NCI-H2196 treated with DMSO at 0.1 percent for 48 hours (cell line): ENCODE measurements around the gene KIAA0040.

Source experiments
- DNase-seq: peaks from one replicate; lab custom pipeline; 2025; ENCODE audit not compliant: unreplicated experiment; lab: John Stamatoyannopoulos, UW

KIAA0040 gene

GRCh38 chr1:175203570-175204068 lies 11.0 kb upstream of the KIAA0040 start:
- DNase-seq = no peak

- DNase-seq = no peak
Measured at GRCh38 chr1:175200678-175201521, 8.3 kb upstream of the KIAA0040 start.

- DNase-seq = no peak
Measured at GRCh38 chr1:175198332-175198731, 5.8 kb upstream of the KIAA0040 start.

GRCh38 chr1:175197531-175197930 lies 5.0 kb upstream of the KIAA0040 start:
- no peak for DNase-seq

GRCh38 chr1:175195798-175196197 lies 3.2 kb upstream of the KIAA0040 start:
- no peak for DNase-seq

- DNase-seq = no peak
Measured at GRCh38 chr1:175195281-175195680, 2.7 kb upstream of the KIAA0040 start.

GRCh38 chr1:175193527-175193910 lies 943 bp upstream of the KIAA0040 start:
- no peak for DNase-seq

- DNase-seq = no peak
Measured at GRCh38 chr1:175192111-175192629, 406 bp downstream of the KIAA0040 start.

GRCh38 chr1:175191659-175192058 lies 917 bp downstream of the KIAA0040 start:
- DNase-seq = no peak

- no peak for DNase-seq
Measured at GRCh38 chr1:175188936-175189335, 3.6 kb downstream of the KIAA0040 start.

- DNase-seq = no peak
Measured at GRCh38 chr1:175186433-175187160, 6.0 kb downstream of the KIAA0040 start.

- DNase-seq = no peak
Measured at GRCh38 chr1:175185903-175186302, 6.7 kb downstream of the KIAA0040 start.

GRCh38 chr1:175183586-175183985 lies 9.0 kb downstream of the KIAA0040 start:
- DNase-seq = no peak

GRCh38 chr1:175182201-175182746 lies 10.3 kb downstream of the KIAA0040 start:
- DNase-seq = no peak

GRCh38 chr1:175179837-175180590 lies 12.6 kb downstream of the KIAA0040 start:
- DNase-seq = no peak

- DNase-seq = no peak
Measured at GRCh38 chr1:175178456-175178855, 14.1 kb downstream of the KIAA0040 start.

GRCh38 chr1:175178056-175178455 lies 14.5 kb downstream of the KIAA0040 start:
- DNase-seq = no peak

- no peak for DNase-seq
Measured at GRCh38 chr1:175176246-175176645, 16.3 kb downstream of the KIAA0040 start.

- DNase-seq = no peak
Measured at GRCh38 chr1:175174309-175175102, 18.1 kb downstream of the KIAA0040 start.

GRCh38 chr1:175173531-175173930 lies 19.0 kb downstream of the KIAA0040 start:
- no peak for DNase-seq
